22Rv1 (cell line): ENCODE results near the gene CD200R1.
A peak's percentile ranks its signal among the peaks of the same experiment; 100 is the strongest.

Experiments
- H3K27ac ChIP-seq: fragments of 450-650 bp; 2 replicates; pipeline ENCODE4 v1.5.1; 2017
- ZFX ChIP-seq: fragments of 450-650 bp; IDR thresholded peaks from 2 replicates; pipeline ENCODE4 v1.6.1; 2017; ENCODE audit warnings: antibody characterized with exemption, borderline replicate concordance
- TF ChIP-seq, protein P1 (sequence below): fragments of 450-650 bp; IDR thresholded peaks from 2 replicates; pipeline ENCODE4 v1.5.1; 2017; ENCODE audit warnings: mild to moderate bottlenecking

CD200R1 gene

DNA sequence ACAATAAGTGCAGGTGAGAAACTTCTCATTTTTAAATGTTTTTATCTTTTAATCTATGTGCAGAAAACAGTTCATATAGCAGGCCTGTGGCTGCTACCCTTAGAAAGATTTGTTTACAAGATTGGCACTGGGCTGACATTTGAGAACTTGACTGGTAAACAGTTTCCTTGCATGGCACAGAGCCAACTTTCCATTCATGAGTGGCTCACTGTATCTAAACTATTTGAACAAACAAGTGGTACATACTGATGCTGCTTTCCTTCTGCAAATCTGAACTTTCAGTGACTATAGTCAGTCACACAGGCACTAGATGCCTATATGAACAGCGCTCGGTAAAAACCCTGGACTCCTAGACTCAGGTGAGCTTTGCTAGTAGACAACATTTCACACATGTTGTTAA lies 9.6 kb upstream of the CD200R1 start:
- TF ChIP-seq ZFX = no peak
- TF ChIP-seq, protein P1, sequence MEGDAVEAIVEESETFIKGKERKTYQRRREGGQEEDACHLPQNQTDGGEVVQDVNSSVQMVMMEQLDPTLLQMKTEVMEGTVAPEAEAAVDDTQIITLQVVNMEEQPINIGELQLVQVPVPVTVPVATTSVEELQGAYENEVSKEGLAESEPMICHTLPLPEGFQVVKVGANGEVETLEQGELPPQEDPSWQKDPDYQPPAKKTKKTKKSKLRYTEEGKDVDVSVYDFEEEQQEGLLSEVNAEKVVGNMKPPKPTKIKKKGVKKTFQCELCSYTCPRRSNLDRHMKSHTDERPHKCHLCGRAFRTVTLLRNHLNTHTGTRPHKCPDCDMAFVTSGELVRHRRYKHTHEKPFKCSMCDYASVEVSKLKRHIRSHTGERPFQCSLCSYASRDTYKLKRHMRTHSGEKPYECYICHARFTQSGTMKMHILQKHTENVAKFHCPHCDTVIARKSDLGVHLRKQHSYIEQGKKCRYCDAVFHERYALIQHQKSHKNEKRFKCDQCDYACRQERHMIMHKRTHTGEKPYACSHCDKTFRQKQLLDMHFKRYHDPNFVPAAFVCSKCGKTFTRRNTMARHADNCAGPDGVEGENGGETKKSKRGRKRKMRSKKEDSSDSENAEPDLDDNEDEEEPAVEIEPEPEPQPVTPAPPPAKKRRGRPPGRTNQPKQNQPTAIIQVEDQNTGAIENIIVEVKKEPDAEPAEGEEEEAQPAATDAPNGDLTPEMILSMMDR = no peak
- H3K27ac ChIP-seq = peak overlapping the region; percentile 26

DNA sequence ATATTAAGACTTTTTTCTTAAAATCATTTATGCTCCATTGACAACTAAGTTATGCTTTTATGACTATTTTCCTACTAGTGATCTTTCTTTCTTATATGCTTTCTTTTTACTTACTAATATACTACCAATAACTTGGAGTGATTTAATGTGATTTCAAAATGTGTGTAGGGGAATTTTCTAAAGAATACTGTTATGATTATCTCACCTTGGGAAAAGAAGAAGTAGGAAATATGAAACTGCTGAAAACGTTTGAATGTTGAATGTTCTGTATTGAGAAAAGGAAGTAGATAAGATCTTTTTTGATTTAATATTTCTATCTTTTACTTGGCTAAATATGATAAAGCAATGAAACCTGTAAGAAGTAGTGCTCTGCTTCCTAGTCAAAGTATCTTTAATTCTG lies 7.8 kb upstream of the CD200R1 start:
- H3K27ac ChIP-seq = no peak overlapping the region
- no peak for TF ChIP-seq ZFX
- TF ChIP-seq, protein P1 = no peak

DNA sequence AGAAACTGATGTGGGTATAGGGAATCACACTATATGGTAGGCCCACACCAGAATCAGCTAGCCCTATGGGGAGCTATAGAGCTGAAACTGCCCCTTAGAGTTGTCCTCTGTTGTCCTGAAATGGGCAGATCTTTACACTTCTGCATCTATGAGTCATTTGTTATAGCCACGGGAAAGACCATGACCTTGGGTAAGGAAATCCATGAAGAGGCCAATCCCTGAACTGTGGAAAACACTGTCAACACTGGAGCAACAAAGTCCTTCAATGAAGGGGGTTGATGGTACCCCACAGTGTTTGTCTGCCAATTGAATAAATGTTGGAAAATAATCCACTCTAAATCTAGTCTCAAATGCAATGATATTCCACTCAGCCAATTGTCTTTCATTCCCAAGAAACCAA lies 5.2 kb upstream of the CD200R1 start:
- no peak for TF ChIP-seq ZFX
- TF ChIP-seq, protein P1 = no peak
- no peak overlapping the region for H3K27ac ChIP-seq

DNA sequence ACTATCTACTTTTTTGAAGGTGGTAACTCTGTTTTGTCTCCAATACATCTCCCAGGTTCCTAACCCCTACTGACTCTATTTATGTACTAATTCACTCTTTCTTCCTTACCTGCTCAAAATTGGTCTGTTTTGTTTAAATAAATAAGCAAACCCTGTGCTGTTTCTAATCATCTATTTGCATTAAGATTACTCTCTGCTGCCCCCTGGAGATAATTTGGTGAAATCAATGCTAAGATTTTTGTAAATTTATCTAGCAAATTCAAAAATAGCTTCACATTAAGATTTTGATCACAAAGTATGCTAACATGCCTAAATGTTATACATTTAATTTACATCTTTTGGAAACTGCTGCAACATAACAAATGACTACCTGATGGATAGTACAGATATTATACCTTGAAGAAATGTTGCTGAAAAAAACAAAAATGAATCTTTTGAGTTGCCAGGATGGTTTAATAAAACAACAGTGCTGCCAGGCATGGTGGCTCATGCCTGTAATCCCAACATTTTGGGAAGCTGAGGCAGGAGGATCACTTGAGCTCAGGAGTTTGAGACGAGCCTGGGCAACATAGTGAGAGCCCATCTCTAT lies 4.4 kb upstream of the CD200R1 start:
- TF ChIP-seq ZFX = no peak
- TF ChIP-seq, protein P1 = peak; percentile 82
- H3K27ac ChIP-seq = no peak overlapping the region

- H3K27ac ChIP-seq = no peak overlapping the region
- TF ChIP-seq, protein P1 = no peak
These were observed 2.0 kb upstream of the CD200R1 start for GRCh38 chr3:112976953-112977352.

DNA sequence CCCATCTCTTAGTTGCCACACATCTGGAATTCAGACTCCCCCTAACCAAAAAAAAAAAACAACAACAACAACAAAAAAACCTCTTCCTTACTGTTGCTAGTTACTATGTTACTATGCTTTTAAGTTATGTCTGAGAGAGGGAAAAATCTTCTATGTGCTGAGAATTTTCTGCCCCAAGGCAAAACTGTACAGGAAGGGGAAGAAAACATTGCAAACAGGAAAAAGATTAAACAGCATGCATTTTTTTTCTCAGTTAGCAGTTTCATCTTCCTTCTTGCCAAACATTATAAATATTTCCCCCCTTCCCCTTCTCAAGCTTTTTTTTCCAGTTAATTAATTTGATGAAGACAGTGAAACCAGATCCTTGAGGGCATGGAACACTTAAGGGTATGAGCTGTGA lies 1.1 kb upstream of the CD200R1 start:
- TF ChIP-seq, protein P1 = no peak
- no peak for TF ChIP-seq ZFX
- H3K27ac ChIP-seq = no peak overlapping the region

- TF ChIP-seq, protein P1 = no peak
- H3K27ac ChIP-seq = no peak overlapping the region
These were observed 755 bp downstream of the CD200R1 start for GRCh38 chr3:112974178-112974517.
